Stimulated activated naive CD4-positive, alpha-beta T cell (primary cell): Measurements from ENCODE around the gene JOSD1.

Experiments
- DNase-seq, 6 experiments: peaks; one replicate each; lab custom pipeline; 2025; lab: John Stamatoyannopoulos, UW

JOSD1 gene

GRCh38 chr22:38700789-38701628 is at the start of gene JOSD1:
Gene JOSD1 (minus strand): TSS chr22:38700943. CDS start chr22:38699987, 956 bp downstream.
- peak; percentile 95 to 98 (median 97) for DNase-seq

- no peak for DNase-seq
Measured at GRCh38 chr22:38750104-38750503, 49.4 kb upstream of the JOSD1 start.

GRCh38 chr22:38748487-38749136 is 47.9 kb upstream of the JOSD1 start:
- no peak for DNase-seq

- no peak for DNase-seq
Measured at GRCh38 chr22:38745676-38746460, 45.1 kb upstream of the JOSD1 start.

GRCh38 chr22:38744981-38745380 is 44.2 kb upstream of the JOSD1 start:
- no peak for DNase-seq

- DNase-seq = no peak
Measured at GRCh38 chr22:38742176-38742942, 41.6 kb upstream of the JOSD1 start.

GRCh38 chr22:38741576-38741975 is 40.8 kb upstream of the JOSD1 start:
- no peak for DNase-seq

GRCh38 chr22:38741166-38741565 is 40.4 kb upstream of the JOSD1 start:
- no peak for DNase-seq

- DNase-seq = no peak
Measured at GRCh38 chr22:38740754-38741153, 40.0 kb upstream of the JOSD1 start.

- no peak for DNase-seq
Measured at GRCh38 chr22:38740116-38740723, 39.5 kb upstream of the JOSD1 start.

GRCh38 chr22:38739300-38740055 is 38.7 kb upstream of the JOSD1 start:
- no peak for DNase-seq

- DNase-seq = no peak
Measured at GRCh38 chr22:38738475-38739070, 37.8 kb upstream of the JOSD1 start.

GRCh38 chr22:38737302-38738060 is 36.7 kb upstream of the JOSD1 start:
- DNase-seq = no peak

- DNase-seq = no peak
Measured at GRCh38 chr22:38736257-38736570, 35.5 kb upstream of the JOSD1 start.

- DNase-seq = peak in 1 of 6 experiments; percentile 20
Measured at GRCh38 chr22:38735465-38736256, 34.9 kb upstream of the JOSD1 start.

- DNase-seq = no peak
Measured at GRCh38 chr22:38735126-38735464, 34.4 kb upstream of the JOSD1 start.

GRCh38 chr22:38734421-38735100 is 33.8 kb upstream of the JOSD1 start:
- no peak for DNase-seq

- DNase-seq = peak in 1 of 6 experiments; percentile 42
Measured at GRCh38 chr22:38733724-38734381, 33.1 kb upstream of the JOSD1 start.
